GM18502 (cell line): ENCODE results near the gene PTPRT.

Source experiments
- ATAC-seq: cut with Tn5 transposase; IDR thresholded peaks from one replicate; pipeline ENCODE4 v1.9.1; 2021; ENCODE audit warnings: mild to moderate bottlenecking; ENCODE audit not compliant: unreplicated experiment, poor library complexity

PTPRT gene

GRCh38 chr20:42443200-42443599 is 746.5 kb downstream of the PTPRT start:
- ATAC-seq: no peak

- no peak for ATAC-seq
Observed at GRCh38 chr20:42442716-42443115, 747.0 kb downstream of the PTPRT start.

DNA sequence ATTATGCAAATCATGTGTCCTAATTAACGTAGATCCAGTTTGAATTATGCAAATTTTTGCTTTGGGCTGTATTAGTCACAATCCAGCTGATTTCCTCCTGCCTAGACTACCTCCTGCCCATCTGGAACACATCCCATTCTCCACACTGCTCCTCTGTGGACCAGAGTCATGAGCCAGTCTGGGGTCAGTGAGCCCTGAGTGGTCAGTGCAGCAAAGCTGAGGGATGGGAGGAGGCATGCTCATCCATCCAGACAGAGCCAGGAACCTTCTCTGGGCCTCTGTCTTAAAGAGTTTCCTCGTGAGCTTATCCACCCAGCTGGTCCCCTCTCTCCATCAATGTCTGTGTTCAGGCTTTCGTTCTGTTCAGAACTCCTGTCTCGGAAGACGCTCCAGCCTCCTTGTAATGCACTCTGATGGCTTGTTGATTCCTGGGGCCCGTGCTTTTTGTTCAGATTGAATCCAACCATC is 747.8 kb downstream of the PTPRT start:
- no peak for ATAC-seq

DNA sequence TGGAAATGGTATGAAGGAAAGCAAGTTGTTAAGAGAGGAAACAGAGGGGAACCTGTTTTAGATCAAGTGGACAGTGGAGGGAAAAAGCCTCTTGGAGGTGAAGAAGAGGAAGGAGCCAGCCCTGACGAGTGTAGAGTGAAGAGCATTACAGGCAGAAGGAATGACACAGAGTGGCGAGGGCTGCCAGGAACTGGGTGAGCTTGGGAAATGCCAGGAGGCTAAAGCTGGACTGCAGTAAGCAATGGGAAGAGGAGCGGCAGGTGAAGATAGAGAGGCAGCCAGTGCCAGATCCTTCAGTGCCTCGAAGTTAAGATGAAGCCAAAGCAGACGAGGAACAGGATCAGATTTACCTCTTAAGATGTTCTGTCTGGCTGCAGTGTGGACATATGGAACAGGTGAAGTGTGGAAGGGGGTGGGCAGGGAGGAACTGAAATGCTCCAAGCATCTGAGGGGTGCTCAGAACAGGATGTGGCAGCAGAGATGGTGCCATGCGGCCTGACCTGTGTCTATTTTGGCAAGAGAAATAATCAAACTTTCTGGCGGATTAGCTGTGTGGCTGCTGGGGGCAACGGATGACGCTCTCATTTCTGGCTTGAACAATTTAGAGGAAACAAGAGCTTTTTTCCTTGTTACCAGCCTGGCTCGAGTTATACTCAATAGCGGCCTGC is 748.4 kb downstream of the PTPRT start:
- ATAC-seq: no peak

DNA sequence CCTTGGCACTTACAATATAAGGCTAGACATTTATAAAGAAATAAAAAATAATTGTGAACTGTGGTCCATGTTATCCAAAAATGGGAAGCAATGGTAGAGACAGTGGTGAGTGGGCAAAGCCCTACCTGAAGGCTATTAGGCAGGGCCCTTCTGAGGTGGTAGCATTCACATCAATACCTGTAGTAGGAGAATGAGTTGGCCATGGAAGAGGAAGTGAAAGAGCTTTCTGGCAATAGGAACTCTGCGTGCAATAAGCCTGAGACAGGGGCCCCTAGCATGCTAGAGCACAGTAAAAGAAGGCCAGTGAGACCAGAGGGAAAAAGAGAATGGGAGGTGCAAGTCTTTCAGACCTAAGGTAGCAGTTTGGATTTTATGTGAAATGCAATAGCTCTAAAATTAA is 754.5 kb downstream of the PTPRT start:
- peak; percentile 85 for ATAC-seq

DNA sequence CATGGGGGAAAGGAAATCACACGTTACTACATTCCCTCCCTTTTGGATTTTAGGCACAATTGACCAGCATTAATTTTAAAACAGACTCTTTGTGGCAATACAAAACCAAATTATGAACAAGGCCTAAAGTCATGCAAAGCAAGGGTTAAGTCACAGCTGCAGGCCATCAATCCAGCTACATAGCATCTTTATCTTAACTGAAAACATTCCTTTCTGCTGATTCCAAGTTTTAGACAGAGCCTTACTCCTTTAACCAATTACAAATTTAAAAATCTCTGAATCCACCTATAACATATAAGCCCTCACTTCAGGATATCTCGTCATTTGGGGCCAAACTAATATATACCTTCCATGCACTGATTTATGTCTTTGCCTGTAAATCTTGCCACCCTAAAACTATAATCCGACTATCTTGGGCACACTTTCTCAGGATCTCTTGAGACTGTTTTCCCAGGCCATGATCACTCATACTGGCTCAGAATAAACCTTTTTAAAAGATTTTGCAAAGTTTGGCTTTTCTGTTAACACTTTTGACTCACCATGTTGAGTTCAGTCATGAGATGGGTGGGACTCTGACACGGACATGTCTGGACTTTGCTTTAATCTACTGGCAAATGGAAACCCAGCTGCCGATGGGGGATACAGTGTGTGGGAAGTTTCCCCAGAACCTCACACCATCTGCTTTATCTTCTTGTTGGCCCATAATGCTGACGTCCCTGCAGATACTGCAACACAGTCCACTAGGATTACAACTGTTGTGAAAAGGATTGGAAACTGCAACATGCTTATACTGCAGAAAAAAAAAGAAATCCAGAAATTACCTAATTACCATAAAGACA is 757.0 kb downstream of the PTPRT start:
- no peak for ATAC-seq

DNA sequence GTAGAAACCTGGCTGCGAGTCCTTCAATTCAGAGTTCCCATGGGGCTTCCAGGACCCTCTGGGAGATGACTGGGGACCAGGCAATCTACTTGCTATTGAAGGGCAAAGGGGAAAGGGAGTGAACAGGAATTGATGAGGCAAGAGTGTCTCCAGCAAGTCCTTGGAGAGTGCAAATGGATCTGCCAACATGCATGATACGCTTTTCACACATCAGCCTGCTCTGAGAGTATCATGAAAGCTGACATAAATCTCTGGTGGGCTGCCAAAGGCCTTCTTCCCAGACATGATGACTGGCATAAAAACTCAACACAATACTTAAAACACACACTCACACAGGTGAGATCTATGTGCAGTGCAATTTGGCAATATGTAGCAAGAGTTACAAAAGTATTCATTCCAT is 759.1 kb downstream of the PTPRT start:
- no peak for ATAC-seq

GRCh38 chr20:42429761-42430458 is 759.8 kb downstream of the PTPRT start:
- no peak for ATAC-seq

GRCh38 chr20:42419814-42420532 is 769.7 kb downstream of the PTPRT start:
- ATAC-seq: no peak

DNA sequence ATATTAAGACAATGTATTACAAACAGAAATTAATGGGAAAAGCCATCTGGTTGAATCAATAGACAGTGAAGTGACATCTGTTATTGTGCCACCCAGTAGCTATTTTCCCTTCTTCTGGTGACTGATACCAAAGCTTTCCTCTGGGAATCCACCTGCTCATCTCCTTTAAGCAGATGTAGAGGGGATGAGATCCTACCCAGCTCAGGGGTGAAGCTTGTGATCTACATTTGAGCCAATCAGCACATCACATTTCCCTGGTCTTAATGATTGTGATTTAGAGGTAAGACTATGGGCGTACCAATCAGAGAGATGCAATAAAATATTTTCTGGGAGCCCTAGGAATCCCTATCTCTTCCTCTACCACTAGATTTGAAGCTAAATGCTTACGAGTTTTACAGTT is 782.9 kb downstream of the PTPRT start:
- ATAC-seq: no peak

GRCh38 chr20:42402455-42402854 is 787.3 kb downstream of the PTPRT start:
- ATAC-seq: no peak

GRCh38 chr20:42401613-42402012 is 788.1 kb downstream of the PTPRT start:
- ATAC-seq: no peak

DNA sequence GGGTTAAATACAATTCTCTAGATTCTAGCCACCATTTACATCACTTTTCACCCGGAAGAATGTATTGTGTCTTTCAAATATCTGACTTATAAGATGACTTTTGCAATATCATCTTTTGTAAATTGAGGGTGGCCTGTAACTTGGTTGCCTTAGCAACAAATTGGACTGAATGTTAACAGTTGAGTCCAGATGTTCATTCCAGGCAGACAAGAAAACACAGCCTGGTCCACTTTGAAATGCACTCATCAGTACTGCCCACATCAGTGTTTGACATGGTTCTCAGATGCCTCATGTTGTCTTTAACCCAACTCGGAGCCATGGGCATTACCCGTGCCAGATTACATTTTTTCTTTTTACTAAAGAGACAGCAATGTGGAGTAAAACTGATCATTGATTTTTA is 789.9 kb downstream of the PTPRT start:
- no peak for ATAC-seq

DNA sequence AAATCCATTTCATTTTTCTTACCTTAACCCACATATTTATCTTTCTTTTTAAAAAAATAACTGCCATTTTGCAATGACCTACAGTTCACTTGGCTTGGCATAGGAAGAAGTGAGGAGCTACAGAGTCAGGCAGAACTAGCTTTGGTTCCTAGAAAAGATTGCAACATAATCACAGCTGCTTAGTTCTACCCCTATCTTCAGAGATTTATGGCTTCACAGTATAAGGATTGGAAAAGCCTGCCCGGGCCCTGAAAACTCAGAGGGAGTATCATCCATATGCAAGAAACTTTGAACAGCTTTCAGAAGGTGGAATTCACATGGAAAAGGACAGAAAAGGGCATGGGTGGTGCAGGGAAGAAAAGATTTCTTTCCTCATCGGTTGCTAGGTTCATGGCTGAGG is 797.3 kb downstream of the PTPRT start:
- no peak for ATAC-seq

GRCh38 chr20:42391807-42392206 is 797.9 kb downstream of the PTPRT start:
- no peak for ATAC-seq

DNA sequence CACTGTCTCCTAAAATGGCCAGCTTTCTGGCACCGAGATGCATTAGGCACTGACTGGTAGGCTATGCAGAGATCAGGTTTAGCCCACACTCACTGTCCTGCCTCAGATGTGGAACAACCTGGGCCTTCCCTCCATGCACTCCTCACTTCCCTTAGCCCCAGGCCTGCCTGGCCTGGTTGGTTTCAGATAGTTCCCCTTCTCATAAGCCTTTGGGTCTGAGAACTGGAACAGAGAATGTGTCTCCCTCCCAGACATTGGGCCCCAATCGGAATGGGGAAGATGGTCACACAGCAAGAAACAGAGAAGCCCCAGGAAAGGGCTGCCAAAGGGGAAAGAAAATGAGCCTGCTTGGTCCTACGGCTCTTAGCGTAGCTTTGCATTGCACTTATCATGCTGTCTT is 809.4 kb downstream of the PTPRT start:
- ATAC-seq: no peak

DNA sequence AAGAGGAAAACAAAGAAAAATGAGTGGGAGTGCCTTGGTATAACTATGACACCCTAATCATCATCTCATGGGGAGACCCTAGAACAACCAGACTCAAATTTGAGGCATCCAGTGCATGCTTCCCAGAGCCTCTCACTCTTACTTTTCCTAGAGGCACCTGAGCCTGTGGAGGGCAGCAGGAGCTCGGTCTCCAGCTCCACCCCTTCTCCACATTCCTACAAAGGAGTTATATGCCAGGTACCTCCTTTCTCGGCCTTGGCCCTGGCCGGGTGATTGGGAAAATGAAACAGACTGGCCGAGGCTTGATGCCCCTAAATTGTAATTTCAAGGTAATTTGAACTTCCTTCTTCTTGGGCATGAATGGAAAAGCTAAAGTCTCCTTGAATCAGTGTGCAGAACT is 810.3 kb downstream of the PTPRT start:
- ATAC-seq: no peak

DNA sequence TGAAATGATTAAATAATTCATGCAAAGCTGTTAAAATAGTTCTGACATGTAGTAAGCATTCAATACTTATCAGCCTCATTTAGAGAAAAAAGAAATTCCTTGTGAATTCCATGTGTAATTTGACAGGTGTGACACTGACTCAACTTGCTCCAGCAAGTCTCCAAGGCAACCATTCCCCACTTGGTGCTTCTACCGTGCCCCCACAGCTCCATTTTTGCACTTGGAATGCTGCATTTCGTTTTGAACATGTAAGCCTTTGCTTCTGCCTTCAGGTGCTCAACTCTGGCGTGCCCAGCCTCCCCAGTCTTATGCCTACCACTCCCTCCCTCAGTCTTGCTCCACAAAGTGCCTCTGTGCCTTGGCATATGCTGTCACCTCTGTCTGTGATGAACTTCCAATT is 810.9 kb downstream of the PTPRT start:
- ATAC-seq: no peak

- ATAC-seq: no peak
Observed at GRCh38 chr20:42376131-42376530, 813.6 kb downstream of the PTPRT start.

GRCh38 chr20:42373049-42373448 is 816.7 kb downstream of the PTPRT start:
- ATAC-seq: no peak

DNA sequence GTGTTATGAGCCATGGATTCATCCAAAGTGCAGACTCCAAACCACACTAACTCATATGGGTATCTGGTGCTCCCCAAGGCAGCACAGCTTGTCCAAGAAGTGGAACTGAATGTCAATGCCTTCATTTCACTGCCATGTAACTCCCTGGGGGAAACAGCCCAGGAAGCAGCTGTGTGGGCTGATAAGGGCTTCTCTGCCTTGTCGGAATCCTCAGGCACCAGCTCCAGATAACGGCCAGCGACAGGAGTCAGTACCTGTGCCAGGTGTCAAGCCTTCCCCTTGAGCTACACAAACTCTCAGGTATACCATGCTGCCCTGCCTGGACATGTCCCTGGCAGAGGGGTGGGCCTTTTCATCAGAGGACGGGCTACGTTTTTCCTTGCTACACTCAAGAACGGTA is 819.6 kb downstream of the PTPRT start:
- no peak for ATAC-seq
